ENCODE results near the gene FADS6. TPM values are rescaled to one million over a fixed set of nuclear protein-coding genes. Genes with fewer than 3 reads are reported as not detected.

The FADS6 gene, protein sequence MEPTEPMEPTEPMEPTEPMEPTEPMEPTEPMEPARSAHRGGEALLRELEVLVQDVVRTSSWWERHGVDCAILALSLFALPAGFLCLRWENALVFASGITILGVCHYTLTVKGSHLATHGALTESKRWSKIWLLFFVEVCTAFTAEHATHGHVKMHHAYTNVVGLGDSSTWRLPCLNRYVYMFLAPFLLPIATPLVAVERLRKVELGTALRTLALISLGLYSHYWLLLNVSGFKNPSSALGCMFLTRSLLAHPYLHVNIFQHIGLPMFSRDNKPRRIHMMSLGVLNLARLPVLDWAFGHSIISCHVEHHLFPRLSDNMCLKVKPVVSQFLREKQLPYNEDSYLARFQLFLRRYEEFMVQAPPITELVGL
- not detected in 2 replicates for total RNA-seq (2014; rRNA removed; shearing (Covaris generic); ENCODE audit: low replicate concordance)

DNA sequence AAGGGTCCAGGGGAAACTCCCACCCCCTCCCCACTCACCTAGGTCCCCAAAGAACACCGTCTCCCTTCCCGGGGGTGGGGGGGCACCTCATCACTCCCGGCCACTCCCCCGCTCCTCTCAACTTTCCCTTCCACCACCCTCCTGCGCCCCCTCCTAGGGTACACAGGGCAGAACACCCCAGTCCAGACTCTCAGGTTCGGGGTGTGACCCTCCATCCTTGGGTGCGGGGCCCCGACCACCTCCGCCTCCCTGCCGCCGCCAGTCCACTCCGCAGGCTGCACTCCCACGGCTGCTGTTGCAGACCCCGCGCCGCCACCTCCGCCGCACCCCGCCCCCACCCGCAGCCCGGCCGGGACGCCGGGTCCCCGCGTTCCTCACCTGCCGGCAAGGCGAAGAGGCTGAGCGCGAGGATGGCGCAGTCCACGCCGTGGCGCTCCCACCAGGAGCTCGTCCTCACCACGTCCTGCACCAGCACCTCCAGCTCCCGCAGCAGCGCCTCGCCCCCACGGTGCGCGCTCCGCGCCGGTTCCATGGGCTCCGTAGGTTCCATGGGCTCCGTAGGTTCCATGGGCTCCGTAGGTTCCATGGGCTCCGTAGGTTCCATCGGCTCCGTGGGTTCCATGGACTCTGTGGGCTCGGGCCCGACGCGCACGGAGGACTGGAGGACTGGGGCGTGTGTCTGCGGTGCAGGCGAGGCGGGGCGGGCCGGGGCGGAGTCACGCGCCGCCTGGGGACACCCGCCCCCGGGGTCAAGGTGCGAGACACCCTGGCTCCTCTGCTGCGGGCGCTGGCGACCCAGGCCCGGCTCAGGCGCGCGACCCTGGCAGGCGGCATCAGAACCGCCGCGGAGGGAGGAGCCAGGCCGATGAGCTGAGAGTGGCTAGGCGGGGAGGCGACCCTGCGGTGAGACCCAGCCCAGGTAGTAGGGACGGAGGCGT, at the start of gene FADS6:
TSS of gene FADS6 (minus strand) at position 660 of the 938 bp plus-strand sequence. CDS start at position 622, 38 bp downstream.
- H3K4me3 ChIP-seq: no peak within 1 kb of the TSS
- H3K27me3 ChIP-seq: peaks cover 25% of the 10 kb centered on the region
- DNase-seq: no peak
- H3K9me3 ChIP-seq: no peaks in the 10 kb centered on the region
- no peaks in the 10 kb centered on the region for H3K36me3 ChIP-seq

GRCh38 chr17:74941128-74941725, 47.8 kb upstream of the FADS6 start:
- Histone ChIP-seq H3K9me3 (no peaks in the 10 kb centered on the region), H3K4me3 (no peak overlapping the region), H3K36me3 (no peaks in the 10 kb centered on the region), H3K27me3 (peaks cover 69% of the 10 kb centered on the region)
- DNase-seq: no peak

DNA sequence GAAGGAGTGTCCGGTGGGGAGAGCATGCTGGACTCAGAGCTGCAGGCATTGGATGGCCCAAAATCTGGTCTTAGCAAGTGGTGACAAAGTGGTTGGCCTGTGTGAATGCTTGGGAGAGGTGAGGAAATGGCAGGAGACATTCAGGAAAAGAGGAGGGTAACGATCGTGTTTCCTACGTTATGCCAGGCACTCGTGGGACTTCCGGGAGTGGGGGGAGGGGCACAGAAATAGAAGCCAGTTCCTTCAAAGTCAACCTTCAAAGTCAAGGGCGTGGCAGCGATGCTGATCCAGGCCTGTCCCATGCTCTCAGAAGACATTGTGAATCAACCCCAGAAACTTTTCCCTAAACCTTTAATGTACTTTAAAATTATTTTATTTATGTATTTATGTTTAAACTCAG, 46.1 kb upstream of the FADS6 start:
- no peak for DNase-seq
- Histone ChIP-seq H3K27me3 (peaks cover 64% of the 10 kb centered on the region), H3K9me3 (no peaks in the 10 kb centered on the region), H3K36me3 (no peaks in the 10 kb centered on the region), H3K4me3 (no peak overlapping the region)

DNA sequence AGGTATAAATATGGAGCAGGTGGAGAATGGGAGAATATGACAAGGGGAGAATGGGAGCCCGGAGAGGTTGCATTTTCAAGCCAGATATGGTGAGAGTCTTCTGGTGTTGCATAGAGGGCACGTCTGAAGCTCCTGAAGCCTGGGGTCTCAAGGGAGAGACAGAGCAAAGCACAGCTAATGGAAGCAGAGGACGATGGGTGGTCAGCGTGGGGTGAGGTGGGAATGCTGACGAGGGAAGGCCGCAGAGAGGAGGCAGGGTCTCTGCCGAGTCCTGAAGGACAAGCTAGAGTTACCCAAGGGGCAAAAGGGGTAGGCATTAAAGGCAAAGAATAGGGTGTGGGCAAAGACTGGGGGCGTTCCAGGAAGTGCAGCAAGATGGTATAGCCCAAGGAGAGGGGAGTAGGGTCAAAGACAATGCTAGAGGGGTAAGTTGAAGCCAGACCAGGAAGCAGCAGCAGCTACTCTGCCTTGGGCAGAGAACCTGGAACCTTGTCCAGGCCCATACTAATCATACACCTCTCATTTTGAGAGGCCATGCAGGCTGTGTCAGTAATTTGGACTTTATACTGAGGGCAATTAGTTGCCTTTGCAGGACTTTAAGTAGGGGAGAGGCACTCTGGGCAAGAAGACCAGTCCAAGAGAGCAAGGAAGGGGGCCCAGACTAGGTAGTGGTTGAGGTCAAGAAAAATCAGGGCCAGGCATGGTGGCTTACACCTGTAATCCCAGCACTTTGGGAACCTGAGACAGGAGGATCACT, 44.9 kb upstream of the FADS6 start:
- no peaks in the 10 kb centered on the region for H3K9me3 ChIP-seq
- H3K36me3 ChIP-seq: no peaks in the 10 kb centered on the region
- peaks cover 55% of the 10 kb centered on the region for H3K27me3 ChIP-seq
- no peak overlapping the region for H3K4me3 ChIP-seq
- no peak for DNase-seq

GRCh38 chr17:74937064-74938051, 43.9 kb upstream of the FADS6 start:
- Histone ChIP-seq H3K27me3 (peaks cover 45% of the 10 kb centered on the region), H3K36me3 (no peaks in the 10 kb centered on the region), H3K4me3 (no peak overlapping the region), H3K9me3 (no peaks in the 10 kb centered on the region)
- DNase-seq: no peak

DNA sequence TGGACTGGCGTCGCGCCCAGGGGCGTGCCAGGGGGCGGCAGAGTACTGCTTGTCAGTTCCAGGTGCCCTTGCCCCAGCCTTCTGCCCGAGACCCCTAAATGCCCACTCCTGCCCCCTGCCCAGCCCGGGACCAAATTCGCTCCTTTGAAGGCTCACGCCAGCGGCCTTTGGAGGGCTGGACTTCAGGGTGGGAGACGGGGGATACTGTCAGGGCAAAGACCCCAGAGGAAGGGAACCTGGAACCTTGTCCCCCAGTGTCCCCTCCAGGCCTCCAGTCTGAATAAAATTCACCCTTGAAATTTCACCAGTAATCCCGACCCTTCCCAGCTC, 43.0 kb upstream of the FADS6 start:
- Histone ChIP-seq H3K27me3 (peaks cover 40% of the 10 kb centered on the region), H3K4me3 (no peak overlapping the region), H3K36me3 (no peaks in the 10 kb centered on the region), H3K9me3 (no peaks in the 10 kb centered on the region)
- no peak for DNase-seq

GRCh38 chr17:74935585-74936469, 42.4 kb upstream of the FADS6 start, which contains the start of gene OTOP3:
Gene OTOP3 (plus strand): TSS chr17:74935898. CDS start chr17:74935922, 24 bp downstream.
- no peak within 1 kb of the TSS for H3K4me3 ChIP-seq
- H3K36me3 ChIP-seq: no peaks in the 10 kb centered on the region
- peaks cover 40% of the 10 kb centered on the region for H3K27me3 ChIP-seq
- no peak for DNase-seq
- H3K9me3 ChIP-seq: no peaks in the 10 kb centered on the region

- Histone ChIP-seq H3K27me3 (peaks cover 40% of the 10 kb centered on the region), H3K36me3 (no peaks in the 10 kb centered on the region), H3K9me3 (no peaks in the 10 kb centered on the region), H3K4me3 (no peak overlapping the region)
- no peak for DNase-seq
Measured at GRCh38 chr17:74935048-74935447, 41.6 kb upstream of the FADS6 start.

DNA sequence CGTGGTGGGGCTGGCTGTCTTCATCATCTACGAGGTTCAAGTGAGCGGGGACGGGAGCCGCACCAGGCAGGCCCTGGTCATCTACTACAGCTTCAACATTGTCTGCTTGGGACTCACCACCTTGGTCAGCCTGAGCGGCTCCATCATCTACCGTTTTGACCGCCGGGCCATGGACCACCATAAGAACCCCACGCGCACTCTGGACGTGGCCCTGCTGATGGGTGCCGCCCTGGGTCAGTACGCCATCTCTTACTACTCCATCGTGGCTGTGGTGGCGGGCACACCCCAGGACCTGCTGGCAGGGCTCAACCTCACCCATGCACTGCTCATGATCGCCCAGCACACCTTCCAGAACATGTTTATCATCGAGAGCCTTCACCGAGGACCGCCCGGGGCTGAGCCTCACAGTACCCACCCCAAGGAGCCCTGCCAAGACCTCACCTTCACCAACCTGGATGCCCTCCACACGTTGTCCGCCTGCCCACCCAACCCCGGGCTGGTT, 37.2 kb upstream of the FADS6 start:
- peaks cover 21% of the 10 kb centered on the region for H3K27me3 ChIP-seq
- H3K36me3 ChIP-seq: no peaks in the 10 kb centered on the region
- H3K4me3 ChIP-seq: no peak overlapping the region
- DNase-seq: no peak
- H3K9me3 ChIP-seq: no peaks in the 10 kb centered on the region

DNA sequence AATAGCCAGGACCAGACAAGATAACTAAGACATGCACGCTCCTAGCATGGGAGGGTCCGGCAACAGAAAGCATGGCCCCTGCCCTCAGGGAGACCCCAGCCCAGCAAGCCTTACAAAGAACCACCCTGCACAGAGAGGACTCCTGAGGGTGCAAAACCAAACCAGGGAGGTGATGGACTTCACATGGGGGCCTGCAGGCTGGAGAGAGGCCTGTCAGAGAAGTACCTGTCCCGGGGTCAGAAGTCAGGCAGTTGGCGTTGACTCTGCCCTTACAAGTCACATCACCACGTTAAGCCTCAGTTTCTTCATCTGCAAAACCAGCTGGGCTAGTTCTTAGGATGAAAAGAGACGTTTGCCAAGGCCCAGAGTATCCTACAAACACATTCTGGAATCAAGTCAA, 35.4 kb upstream of the FADS6 start:
- H3K27me3 ChIP-seq: peaks cover 31% of the 10 kb centered on the region
- H3K4me3 ChIP-seq: no peak overlapping the region
- H3K36me3 ChIP-seq: no peaks in the 10 kb centered on the region
- DNase-seq: no peak
- H3K9me3 ChIP-seq: no peaks in the 10 kb centered on the region

DNA sequence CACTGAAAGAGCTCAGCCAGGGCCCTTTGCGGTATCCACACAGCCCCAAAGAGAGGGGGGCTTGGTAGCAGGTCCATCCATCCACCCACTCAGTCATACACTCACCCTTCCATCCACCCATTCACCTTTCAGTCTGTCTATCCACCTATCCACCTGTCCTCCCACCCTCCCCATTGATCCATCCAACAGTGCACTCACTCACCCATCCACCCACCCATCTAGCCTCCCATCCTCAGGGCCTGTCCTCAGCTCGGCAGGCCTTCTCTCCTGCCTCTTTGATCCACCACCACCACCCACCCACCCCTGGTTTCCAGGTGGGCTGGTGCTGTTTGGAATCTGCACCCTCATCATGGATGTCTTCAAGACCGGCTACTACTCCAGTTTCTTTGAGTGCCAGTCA, 31.8 kb upstream of the FADS6 start:
- no peak for DNase-seq
- no peaks in the 10 kb centered on the region for H3K9me3 ChIP-seq
- peaks cover 44% of the 10 kb centered on the region for H3K27me3 ChIP-seq
- no peaks in the 10 kb centered on the region for H3K36me3 ChIP-seq
- no peak overlapping the region for H3K4me3 ChIP-seq

DNA sequence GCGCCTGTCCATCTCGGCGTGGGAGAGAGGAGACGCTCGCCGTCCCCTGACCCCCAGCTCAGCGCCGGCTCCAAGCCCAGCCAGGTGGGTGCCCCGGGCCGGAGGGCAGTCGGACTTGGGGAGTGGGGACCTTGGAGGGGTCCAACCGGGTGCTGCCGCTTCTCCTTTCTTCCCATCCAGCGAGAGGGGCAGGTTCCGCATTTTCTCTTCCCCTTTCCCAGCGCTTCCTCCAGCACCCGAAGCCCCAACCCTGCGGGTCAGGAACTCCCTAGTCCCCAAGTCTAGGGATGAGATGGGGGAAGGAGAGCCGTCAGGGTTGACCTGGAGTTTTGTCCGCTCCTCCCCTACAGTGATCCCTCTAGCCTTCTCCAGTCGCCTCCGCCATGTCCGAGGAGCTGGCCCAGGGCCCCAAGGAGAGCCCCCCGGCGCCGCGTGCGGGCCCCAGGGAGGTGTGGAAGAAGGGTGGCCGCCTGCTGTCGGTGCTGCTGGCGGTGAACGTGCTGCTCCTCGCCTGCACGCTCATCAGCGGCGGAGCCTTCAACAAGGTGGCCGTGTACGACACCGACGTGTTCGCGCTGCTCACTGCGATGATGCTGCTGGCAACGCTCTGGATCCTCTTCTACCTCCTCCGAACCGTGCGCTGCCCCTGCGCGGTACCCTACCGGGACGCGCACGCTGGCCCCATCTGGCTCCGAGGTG, 31.0 kb upstream of the FADS6 start, which contains the start of gene OTOP2:
TSS of gene OTOP2 (plus strand) at position 24 of the 699 bp plus-strand sequence. CDS start at position 384, 360 bp downstream.
- Histone ChIP-seq H3K36me3 (no peaks in the 10 kb centered on the region), H3K9me3 (no peaks in the 10 kb centered on the region), H3K4me3 (peak within 1 kb of the TSS; percentile 36), H3K27me3 (peaks cover 44% of the 10 kb centered on the region)
- no peak for DNase-seq

GRCh38 chr17:74923538-74924249, 30.3 kb upstream of the FADS6 start:
- Histone ChIP-seq H3K27me3 (peaks cover 44% of the 10 kb centered on the region), H3K9me3 (no peaks in the 10 kb centered on the region), H3K36me3 (no peaks in the 10 kb centered on the region), H3K4me3 (peak overlapping the region; percentile 36)
- DNase-seq: peak; percentile 65
